Omental fat pad (tissue), 4 donors: ENCODE measurements around the gene GBX2. TPM values are rescaled to one million over a fixed set of nuclear protein-coding genes. Genes with fewer than 3 reads are reported as not detected.

Experiments
- ATAC-seq: fragments of 150-250 bp; one replicate; pipeline ENCODE4 v1.9.1; 2016; ENCODE audit warnings: mild to moderate bottlenecking, moderate library complexity; ENCODE audit not compliant: low FRiP score
- DNase-seq: peaks from one replicate; pipeline ENCODE4 v3.0.0-alpha.2; 2019; ENCODE audit warnings: low spot score
- total RNA-seq, 4 donors: library from RNA; depleted of rRNA; stranded (reverse); fragments of >200 nt; gene quantifications; one replicate each; pipeline ENCODE4 v1.1.0, GENCODE V29; 2016
- TF ChIP-seq, protein P1 (sequence below), 3 donors: fragments of 450-650 bp; IDR thresholded peaks; one replicate each; pipeline ENCODE4 v1.5.1; 2016 to 2017; ENCODE audit warnings: antibody characterized with exemption in 3 of 3, mild to moderate bottlenecking in 3 of 3, moderate library complexity in 2 of 3

The GBX2 gene
- total RNA-seq, 4 donors from 2014 or later, result not detected

DNA sequence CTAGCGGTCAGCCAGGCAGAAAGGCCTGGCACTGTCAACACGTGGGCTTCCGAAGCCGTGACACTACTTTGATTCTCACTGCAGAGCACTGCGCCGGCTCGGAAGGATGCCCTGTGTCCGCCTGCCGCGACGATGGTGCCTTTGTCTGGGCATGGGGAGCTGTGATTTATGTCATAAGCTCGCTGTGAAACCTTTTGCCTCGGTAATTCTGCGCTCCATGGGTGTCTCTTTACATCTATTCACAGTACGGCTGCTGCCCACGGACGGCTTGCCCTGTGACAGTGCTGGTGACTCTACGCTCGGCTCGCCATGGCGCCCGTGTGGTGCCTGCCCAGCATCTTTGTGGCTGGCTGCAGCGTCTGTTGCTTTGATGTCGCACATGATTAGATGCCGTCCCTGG is 43.1 kb upstream of the GBX2 start:
- no peak for ATAC-seq
- DNase-seq, result no peak
- TF ChIP-seq, protein P1, sequence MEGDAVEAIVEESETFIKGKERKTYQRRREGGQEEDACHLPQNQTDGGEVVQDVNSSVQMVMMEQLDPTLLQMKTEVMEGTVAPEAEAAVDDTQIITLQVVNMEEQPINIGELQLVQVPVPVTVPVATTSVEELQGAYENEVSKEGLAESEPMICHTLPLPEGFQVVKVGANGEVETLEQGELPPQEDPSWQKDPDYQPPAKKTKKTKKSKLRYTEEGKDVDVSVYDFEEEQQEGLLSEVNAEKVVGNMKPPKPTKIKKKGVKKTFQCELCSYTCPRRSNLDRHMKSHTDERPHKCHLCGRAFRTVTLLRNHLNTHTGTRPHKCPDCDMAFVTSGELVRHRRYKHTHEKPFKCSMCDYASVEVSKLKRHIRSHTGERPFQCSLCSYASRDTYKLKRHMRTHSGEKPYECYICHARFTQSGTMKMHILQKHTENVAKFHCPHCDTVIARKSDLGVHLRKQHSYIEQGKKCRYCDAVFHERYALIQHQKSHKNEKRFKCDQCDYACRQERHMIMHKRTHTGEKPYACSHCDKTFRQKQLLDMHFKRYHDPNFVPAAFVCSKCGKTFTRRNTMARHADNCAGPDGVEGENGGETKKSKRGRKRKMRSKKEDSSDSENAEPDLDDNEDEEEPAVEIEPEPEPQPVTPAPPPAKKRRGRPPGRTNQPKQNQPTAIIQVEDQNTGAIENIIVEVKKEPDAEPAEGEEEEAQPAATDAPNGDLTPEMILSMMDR (IDR thresholded peaks at IDR 0.05), result no peak

DNA sequence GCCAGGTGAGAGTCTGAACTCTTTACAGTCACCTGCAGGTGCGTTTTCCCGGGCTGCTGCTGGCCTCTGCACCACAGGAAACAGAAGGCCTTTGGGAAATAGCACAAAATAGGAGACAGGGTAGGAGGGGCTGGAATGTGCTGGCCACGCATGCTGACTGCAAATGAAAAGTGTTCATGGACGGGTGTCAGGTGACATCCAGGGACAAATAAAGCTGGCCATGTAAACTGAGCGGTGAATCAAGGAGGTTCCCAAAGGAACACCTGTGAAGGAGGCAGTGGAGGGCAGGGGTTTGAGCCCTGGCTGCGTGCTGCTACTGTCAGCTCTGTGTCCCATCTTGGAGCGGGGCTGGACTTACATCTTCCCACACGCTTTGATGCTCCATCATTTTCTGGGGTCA is 42.4 kb upstream of the GBX2 start:
- ATAC-seq, result no peak
- TF ChIP-seq, protein P1 (IDR thresholded peaks at IDR 0.05), result no peak
- DNase-seq, result no peak

DNA sequence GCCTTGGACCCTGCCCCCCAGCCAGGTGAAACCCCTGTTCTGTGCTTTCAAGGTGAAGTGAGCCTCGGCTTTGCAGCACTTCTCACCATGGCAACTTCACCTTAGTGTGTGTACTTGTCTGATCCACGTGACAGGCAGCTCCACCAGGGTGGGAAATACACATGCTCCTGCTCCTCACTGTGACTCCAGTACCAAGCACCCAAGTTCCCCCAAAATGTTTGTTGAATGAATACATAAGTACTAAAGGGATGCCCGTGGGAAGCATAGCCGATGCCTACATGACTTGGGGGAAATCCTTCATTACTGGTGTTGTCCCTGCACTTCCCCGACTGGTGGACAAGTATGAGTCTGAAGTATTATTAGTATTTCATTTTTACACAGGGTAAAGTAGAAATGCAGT is 41.8 kb upstream of the GBX2 start:
- no peak for ATAC-seq
- TF ChIP-seq, protein P1 (IDR thresholded peaks at IDR 0.05), result no peak

DNA sequence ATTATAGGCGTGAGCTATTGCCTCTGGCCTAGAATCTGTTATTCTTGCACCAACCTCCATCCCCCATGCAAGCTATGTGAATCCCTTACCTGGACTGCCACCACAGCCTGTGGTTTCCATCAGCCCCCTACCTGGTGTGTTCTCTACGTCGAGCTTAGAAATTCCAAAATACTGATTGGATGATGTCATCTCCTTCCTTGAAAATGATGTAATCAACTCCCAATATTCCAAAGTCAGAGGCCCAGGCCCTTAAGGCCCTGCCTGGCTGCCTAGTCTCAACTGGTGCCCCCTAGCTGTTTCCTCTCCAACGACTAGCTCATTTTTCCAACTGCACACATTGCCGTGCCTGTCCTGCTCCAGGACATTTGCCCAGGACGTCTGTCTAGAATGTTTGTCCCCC is 41.3 kb upstream of the GBX2 start:
- TF ChIP-seq, protein P1 (IDR thresholded peaks at IDR 0.05), result no peak
- ATAC-seq (no peak), DNase-seq (no peak)

More for the DNA sequence above, 41.8 kb upstream of the GBX2 start:
- no peak for DNase-seq

DNA sequence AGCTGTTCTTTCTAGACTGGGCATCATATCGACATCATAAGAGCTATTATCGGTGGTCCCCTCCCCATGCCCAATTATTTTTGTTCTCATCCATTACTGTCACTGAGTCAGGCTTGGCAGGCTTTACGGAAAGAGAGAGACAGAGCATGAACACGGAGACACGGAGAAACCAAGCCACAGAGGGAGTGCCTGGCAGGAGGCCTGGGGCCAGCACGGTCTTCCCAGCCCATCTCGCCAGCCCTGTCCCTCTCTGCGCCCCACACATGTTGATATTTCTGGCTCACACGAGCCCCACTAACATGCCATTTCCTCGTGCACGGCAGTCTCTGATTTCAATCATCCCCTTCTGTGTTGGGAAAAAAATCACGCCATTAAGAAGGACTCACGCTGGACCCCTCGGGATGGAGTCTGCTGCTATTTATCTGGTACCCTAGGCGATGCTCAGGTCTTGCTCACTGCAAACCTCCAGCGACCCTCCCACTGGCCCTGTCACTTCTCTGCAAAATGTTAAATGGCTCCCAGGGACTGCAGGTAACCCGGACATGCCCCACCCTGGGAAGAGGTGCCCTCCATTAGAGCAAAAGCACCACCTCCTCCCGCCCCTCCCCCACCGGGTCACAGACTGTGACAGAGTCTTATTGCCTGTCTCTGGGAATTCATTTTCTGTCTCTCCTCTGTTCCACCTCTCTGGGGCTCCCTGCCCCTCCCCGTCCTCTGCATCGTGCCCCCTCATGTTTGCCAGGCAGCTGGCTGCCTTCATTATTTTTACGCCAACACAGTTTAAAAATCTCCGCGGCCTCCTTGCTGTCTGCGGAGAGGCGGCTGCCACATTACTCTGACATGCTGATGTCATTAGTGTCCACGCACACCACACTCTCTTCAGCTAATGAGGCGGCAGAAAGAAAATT is 40.1 kb upstream of the GBX2 start:
- ATAC-seq (no peak), DNase-seq (no peak)
- TF ChIP-seq, protein P1 (IDR thresholded peaks at IDR 0.05), result no peak

DNA sequence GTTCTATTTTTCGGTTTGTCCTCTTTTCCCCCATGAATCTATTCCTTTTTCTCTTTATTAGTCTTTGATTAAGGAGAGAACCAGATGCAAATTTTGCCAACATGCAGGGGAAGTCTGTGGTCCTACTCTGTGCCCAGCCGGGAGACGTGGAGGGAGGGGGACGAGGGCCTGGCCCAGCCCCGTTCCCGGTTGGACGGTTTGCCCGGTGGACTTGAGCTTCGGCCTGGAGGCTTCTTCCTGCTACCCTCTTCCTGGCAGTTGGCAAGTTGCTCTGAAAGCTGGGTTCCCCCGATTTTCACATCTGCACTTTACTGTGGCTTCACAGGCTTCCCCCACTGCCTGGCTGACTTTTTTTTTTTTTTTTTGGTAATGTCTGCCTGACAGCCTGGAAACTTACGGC is 39.3 kb upstream of the GBX2 start:
- TF ChIP-seq, protein P1 (IDR thresholded peaks at IDR 0.05), result no peak

More for the DNA sequence above, 39.3 kb upstream of the GBX2 start:
- DNase-seq (no peak), ATAC-seq (no peak)
